ENCODE measurements around the gene THADA.
"Not testable (repeated sequence)": the region's sequence is repeated elsewhere in the genome, so short reads cannot be mapped to it uniquely, and the experiment has no call there.

Gene THADA

DNA sequence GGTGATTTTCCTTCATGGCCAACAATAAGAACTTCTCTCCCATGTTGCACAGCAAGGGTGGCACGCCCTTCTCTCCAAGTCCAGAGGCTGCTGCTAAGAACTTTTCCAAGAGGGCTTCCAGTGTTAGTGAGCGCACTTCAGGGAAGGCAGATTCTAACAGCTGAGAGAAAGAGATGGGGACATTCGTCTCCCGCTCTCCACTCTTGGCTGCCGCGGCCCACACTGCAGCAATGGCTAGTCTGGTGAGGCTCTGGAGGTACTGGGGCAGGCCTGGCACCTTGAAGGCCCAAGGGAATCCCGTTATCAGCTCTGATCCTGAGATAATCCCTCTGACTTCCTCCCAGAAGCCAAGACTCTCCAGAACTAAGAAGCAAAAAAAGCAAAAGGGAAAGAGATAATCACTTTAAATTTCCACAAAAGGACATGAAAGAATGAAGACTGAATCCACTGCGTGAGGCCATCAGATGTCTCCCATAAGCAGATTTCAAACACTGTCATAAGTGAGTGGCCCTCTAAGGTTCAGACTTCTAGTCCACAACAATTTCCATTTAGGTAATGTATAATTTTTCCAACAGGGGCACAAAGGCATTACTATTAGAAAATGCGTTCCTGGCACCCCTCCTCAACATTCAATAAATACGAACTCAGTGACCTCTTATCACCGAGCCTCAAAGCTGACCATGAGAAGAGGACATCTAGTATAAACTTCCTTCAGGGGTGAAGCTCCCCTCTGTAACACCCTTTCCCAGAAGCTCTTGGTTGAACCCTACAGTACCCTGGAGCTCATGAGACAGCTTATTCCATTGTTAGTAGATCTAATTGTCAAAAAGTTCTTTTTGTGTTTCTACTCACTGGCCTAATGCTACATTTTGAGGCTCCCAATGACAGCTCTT lies 302.7 kb downstream of the THADA start:
- DNase-seq = no peak

DNA sequence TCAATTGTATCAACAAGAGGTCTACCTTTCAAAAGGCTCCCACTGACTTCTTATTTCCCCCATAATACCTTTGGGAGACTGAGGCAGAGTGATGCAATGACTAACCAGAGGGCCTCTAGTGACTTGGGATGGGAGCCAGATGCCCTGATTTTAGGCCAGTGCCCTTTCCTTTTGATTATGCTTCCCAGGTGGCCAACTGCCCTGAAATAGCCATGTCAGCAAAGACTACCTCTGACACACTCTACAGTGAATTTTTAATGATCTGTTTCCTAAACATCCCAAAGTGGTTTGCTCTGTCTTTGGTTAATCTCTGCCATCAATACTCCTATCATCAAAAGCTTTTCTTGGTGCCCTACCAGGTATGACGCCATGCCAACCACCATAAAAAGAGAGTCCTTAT lies 303.5 kb downstream of the THADA start:
- DNase-seq = no peak

- DNase-seq = no peak
These were observed 306.5 kb downstream of the THADA start for GRCh38 chr2:43289331-43289730.

- DNase-seq = no peak
These were observed 307.2 kb downstream of the THADA start for GRCh38 chr2:43288417-43289305.

- no peak for DNase-seq
These were observed 309.9 kb downstream of the THADA start for GRCh38 chr2:43285987-43286386.

DNA sequence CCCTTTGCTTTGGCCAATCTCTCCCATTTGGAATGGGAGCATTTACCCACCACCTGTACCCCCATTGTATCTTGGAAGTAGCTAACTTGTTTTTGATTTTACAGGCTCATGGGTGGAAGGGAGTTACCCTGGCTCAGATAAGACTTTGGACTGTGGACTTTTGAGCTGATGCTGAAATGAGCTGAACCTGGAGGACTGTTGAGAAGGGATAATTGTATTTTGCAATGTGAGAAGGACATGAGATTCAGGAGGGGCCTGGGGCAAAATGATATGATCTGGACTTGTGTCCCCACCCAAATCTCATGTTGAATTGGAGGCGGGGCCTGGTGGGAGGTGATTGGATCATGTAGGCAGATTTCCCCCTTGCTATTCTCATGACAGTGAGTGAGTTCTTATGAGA lies 310.9 kb downstream of the THADA start:
- DNase-seq = no peak

DNA sequence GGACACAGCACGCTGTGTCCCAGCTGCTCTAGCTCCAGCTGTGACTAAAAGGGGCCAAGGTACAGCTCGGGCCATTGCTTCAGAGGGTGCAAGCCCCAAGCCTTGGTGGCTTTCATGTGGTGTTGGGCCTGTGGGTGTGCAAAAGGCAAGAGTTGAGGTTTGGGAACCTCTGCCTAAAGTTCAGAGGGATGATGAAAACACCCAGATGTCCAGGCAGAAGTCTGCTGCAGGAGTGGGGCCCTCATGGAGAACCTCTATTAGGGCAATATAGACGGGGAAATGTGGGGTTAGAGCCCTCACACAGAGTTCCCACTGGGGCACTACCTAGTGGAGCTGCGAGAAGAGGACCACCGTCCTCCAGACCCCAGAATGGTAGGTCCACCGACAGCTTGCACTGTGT lies 311.5 kb downstream of the THADA start:
- DNase-seq = not testable (repeated sequence)

DNA sequence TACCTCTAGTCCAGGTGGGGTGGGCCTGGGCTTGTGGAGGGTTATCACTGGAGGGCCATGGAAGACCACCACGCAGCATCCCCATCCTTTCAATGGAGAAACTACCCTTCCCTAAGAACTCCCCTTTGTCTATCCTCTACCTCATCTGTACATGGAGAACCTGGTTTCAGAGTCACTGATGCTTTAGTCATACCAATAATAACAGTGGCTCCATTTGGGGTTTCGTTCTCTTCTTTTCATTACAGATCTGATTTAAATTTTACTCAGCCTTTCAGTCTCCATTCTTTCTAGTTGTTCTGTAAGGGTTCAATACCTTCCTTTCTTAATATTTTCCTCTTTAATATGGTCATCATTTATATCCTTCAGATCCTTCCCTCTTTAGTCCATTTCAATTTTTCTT lies 314.8 kb downstream of the THADA start:
- DNase-seq = no peak

DNA sequence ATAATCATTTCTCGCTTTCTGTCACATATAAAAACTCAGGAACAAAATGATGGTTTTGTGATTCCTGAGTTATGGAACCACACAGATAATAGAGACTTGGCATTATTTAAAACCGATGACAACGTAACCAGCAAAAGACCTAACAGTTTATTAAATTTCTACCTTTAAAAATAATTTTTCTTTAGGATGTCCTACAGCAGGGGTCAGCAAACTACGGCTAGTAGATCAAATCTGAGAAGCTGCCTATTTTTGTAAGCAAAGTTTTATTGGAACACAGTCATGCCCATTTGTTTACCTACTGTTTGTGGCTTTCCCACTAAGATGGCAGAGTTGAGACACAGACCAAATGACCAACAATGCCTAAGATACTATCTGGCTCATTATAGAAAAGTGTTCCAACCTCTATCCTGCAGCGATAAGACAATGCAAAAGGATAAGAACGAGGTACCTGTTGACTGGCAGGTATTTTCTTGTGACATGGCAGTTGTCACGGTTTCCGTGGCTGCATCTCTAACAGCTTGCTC lies 316.5 kb downstream of the THADA start:
- DNase-seq = no peak

DNA sequence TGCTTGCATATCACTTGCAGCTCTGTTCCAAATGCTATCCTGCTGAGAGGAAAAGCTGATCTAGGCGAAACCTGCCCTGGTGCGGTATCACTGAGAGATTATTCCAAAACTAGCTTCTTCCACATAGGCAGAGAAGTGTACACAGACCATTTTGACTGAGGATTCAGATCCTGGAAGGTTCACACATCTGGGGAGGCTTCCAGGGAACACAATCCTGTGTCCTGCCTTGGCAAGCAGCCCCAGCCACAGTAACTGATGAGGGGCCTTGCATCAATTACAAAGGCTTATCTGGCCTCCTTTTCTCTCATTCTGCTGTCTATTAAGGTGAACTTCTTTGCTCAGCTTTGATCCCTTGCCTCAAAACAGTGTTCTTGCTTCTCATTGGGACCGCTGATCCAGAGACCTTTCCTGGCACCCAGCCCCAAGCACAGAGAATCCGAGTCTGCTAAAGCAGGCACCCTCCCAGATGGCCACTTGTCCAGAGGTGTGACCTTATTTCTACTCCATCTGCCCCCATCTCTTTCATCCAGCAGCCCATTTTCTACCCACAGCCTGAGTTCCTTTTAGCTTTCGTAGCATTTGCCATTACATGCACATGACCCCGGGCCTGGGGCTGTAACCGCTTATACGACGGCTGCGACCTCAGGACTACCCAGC lies 317.1 kb downstream of the THADA start:
- DNase-seq = peak; percentile 39

DNA sequence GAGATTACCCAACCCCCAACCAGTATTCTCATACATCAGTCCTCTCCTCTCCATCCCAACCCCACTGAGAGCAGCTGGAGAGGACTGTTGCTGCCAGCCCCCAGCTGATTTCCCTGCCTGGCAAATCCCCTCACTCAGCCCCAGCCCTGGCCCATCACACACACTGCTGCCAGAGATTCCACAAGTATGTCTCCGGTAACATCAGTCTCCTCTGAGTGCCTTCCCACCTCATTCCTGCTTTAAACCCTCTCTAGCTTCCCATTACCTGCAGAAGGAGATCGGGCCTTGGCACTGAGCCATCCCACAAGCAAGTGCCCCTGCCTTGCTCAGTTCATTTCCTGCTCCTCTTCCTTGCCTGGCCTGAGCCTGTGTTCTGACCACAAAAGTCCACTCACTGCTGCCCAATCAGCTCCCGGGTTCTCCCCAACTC lies 318.9 kb downstream of the THADA start:
- DNase-seq = no peak

GRCh38 chr2:43276266-43276941 lies 319.4 kb downstream of the THADA start:
- DNase-seq = no peak

DNA sequence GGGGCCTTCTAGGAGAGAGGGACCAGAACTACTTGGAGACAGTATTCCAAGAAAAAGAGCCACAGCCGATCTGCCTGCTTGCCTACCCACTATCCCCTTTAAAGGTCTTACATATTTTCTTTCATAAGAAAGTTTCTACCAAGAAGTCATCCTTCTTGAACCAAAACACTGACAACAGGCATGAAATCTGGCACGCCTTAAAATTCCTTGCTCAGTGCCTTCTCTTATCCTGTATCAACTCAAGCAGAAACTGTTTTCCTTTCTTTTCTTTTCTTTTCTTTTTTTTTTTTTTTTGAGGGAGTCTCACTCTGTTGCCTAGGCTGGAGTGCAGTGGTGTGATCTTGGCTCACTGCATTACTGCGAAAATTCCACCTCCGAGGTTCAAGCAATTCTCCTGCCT lies 321.1 kb downstream of the THADA start:
- no peak for DNase-seq

DNA sequence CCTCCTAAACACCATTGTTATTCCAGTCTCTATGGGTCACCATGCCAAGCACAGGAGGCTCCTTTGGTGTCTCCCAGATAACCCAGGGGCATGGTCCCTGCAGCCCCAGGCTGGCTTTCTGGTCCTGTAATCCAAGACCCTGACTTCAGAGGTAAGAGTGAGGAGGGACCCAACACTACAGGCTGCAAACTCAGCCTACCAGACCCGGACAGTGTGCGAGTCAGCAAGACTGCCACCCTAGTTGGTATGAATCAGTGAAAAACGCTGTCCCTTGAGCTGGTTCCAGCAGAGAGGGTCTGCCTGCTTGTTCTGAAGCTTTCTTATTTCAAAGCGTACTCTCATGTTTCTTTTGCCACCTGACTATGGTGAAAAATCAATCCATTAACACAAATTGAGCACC lies 321.8 kb downstream of the THADA start:
- DNase-seq = no peak

GRCh38 chr2:43273529-43273928 lies 322.3 kb downstream of the THADA start:
- no peak for DNase-seq

DNA sequence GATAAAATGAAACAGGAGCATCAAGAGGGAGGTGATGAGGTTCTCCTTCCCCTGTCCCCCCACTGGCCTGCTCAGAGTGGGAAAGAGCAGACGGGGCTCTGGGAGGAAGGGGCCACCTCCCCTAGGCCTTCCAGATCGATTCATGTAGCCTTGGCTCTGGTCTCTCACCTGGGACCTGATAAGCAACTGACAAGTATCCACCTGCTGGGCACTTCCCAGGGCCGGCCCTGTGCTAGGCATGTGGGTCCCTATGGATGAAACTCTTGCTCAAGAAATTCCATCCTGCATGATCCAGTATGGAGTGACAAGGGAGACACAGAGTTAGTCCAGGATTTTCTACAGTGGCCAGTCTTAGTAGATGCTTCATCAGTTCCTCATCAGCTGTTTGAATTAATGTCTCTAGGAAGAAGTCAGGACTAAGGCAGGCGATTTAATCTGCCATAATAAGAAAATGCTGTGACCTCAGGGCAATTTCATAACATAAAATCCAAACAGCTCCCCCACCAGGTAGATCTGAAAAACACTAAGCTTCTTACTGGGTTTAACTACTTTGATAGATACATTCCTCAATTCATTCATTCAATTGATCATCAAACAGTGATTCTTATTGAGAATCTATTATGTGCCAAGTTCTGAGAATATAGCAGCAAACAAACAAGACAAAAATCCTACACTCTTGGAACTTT lies 324.8 kb downstream of the THADA start:
- no peak for DNase-seq

GRCh38 chr2:43270461-43270860 lies 325.4 kb downstream of the THADA start:
- DNase-seq = no peak

DNA sequence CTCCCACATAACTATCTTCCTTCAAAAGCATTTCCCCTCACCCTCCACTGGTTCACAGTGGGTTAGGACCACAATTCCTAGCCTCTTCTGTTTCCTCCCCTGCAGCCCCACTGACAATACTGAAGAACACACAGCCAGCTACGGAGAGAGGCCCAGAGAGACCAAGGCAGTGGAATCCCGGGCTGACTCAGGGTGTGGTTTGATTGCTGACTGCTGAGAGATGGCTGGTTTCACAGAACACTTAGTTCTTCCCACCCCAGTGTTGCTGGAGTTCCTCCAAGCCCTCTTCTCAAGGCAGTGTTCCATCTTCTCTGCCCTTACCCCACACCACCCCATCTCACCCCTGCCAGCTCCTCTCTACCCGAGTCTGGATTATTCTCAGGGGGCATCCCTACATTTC lies 326.1 kb downstream of the THADA start:
- peak; percentile 52 for DNase-seq

- peak; percentile 73 for DNase-seq
These were observed 326.7 kb downstream of the THADA start for GRCh38 chr2:43269074-43269572.

- no peak for DNase-seq
These were observed 327.5 kb downstream of the THADA start for GRCh38 chr2:43268066-43268953.

DNA sequence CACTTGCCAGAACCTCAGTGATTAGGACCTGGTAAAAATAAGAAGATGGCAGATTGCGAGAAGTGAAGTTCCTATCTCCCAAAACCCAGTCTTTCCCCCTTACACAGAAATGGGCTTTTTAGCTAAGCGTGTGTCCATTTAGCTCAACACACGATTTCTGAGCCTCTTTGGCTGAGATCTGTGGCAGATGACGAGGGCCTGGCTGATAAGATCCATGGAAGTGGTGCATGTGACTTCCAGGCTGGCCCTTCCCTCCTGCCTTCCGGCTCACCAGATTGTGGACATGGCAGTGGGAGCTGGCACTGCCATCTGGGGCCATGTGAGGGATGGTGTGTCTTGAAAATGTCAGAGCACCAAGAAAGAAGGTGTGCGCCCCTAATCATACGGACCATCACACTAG lies 328.5 kb downstream of the THADA start:
- no peak for DNase-seq
